ENCODE data around the gene NUBP1.

Gene NUBP1

DNA sequence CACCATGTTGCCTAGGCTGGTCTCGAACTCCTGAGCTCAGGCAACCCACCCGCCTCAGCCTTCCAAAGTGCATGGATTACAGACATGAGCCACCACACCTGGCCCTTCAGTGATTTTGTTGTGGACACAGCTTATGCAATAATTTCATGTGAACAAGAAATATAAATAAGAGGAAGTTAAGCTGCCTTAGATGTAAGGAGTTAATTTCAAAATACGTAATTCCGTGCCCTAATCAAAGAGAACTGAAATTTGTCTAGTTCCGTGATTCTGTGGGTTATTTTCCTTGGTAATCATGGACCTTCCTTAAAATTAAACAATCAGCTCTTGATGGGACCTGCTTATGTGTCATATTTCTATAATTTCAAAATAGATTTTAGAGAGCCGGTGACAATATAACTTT, 63.1 kb downstream of the NUBP1 start:
- no peak for DNase-seq (ENCODE audit: low spot score)

DNA sequence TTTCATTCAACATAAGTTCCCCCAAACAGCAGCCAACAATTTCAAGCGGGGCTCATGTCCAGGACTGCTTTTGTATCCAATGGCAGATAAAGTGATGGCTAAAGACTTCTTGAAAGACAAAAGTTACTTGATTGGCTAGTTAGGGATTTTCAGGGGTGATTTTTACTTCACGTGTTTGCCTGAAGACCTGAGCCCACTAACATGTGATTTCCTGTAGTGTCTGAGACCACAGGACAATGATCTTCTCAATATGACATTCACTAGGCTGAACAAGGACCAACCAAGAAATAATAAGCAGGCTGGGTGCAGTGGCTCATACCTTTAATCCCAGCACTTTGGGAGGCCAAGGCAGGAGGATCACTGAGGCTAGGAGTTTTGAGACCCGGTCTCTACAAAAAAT, 64.6 kb downstream of the NUBP1 start:
- DNase-seq (ENCODE audit: low spot score): no peak

DNA sequence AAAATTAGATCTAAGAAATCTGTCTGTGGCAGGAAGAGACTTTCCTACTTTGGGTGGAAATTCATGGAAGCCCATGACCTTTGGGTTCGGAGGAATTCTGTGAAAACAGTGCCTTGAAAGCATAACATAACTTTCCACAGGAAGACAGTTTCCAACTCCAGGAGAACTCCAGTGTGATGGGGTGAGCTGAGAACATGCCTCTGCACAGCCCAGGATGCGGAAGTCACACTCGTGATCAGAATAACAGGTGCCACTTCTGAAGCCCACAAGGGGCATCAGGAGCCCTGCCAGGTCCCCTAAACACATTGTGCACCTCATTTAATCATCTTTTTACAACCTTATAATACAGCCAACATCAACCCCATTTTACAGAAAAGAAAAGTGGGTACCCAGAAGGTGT, 65.2 kb downstream of the NUBP1 start:
- DNase-seq (ENCODE audit: low spot score): no peak

- DNase-seq (ENCODE audit: low spot score): no peak
These were observed 66.1 kb downstream of the NUBP1 start for GRCh38 chr16:10809706-10810105.

GRCh38 chr16:10812312-10813098, 68.9 kb downstream of the NUBP1 start:
- DNase-seq (ENCODE audit: low spot score): no peak

DNA sequence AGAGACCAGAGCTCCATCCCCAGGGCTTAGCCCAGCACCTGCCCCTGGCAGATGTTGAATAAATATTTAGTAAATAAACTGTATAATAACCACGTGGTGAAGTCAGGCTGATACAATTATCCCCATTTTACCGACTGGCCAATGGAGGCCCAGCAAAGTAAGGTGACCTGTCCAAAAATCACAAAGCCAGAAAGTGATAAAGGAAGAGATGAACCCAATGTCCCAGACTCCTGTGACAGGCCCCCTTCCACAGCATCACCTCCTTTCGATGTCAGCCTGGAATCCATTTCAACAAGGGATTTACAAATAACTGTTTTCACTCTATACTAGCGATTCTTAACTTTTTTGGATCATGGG, 69.4 kb downstream of the NUBP1 start:
- DNase-seq (ENCODE audit: low spot score): no peak

- DNase-seq (ENCODE audit: low spot score): no peak
These were observed 73.9 kb downstream of the NUBP1 start for GRCh38 chr16:10817514-10817913.

DNA sequence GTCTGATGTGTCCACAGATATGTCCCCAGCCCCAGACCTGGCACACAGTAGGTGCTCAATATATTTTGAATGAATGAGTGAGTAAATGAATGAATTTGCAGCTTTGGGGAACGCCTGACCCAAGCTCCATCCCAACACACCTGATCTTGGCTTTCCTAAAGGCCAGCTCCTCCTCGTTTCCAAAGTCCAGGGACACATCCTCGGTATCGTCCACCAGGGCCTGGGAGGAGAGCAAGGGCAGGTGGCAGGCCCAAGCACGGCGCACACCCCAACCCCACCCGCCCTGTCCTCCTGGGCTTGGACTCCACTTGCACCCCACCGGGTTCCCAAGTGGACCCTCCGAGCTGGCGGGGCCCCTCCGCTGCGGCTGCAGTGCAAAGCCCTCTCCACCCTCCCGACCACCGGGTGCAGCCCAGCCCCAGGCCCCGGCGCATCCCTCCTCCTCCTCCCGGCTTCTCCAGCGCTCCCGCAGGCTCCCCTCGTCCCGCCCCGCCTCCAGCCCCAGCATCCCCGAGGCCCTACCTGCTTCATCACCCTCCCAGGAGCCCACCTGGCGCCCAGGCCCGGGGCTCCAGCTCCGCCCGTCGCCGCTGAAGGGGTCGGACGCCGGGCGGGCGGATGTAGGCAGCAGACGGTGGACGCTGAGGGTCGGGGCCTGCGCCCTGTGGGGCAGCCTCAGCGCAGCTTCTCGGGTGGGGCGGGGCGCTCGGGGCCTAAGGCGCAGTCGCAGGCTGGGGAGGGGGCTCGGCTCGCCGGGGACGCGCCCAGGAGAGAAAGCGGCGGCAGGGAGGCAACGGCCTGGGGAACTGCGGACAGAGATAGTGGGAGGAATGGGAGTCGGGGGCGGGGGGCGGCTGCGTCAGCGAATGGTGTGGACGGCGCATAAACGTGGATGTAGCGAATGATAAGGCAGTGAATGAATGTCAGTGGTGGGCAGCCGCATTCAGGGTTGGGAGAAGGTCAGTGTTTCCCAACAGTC, 74.6 kb downstream of the NUBP1 start, which contains the start of gene TVP23A:
Gene TVP23A (minus strand): TSS at position 832 of the 979 bp plus-strand sequence. CDS start 301 bp downstream, at position 531.
- no peak for DNase-seq (ENCODE audit: low spot score)
